ENCODE results near the gene MEX3B. TPM values are rescaled to one million over a fixed set of nuclear protein-coding genes. Genes with fewer than 3 reads are reported as not detected.

MEX3B gene
- total and polyA plus RNA-seq, 9 of the 15 experiments (the other 6 are each of a cell fraction or from before 2014, with no cell fraction given): 0.94 to 12.8 (median 3.6) TPM

DNA sequence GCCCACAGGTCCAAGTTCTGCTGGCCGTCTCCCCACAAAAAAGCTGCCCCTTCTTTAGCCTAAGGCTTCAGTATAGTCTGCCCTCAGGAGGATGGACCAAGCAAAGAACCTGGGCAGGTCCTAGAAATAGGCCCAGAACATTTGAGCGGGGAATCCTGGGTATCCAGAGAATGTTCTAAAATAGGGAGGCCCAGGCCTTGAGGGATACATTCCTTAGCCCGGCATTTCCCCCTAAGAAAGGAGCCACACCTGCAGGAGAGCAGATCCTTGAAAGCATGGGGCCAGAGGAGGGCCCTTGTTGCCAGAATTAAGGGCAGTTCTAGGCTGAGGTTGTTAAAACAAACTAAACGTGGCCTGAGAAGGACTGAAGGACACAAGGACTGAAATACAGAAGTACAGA lies 20.6 kb upstream of the MEX3B start (continued):
- TF ChIP-seq, protein P1, sequence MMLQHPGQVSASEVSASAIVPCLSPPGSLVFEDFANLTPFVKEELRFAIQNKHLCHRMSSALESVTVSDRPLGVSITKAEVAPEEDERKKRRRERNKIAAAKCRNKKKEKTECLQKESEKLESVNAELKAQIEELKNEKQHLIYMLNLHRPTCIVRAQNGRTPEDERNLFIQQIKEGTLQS (IDR thresholded peaks at IDR 0.05): no peak
- TF ChIP-seq, protein P1 (CRISPR knock-in tag; conservative IDR thresholded peaks at IDR 0.05): no peak

DNA sequence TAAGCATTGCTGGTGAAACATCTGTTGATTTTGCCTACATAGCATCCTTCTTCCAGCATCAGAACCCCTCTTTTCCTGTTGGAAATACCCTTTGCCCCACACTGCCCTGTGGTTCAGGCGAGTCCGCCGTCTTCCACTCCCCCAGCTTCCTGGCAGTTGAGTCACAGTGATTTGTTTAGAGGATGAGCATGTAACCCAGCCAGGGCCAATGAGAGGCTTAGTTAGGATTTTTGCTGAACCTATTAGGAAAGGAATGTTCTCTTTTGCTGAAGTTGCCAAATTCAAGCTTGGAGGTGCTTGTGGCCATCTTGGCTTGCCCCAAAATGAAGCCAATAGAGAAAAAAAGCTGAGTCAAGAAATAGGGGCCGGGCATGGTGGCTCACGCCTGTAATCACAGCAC lies 19.0 kb upstream of the MEX3B start:
- Histone ChIP-seq H3K9me3 (replicated peaks; ENCODE audit: control insufficient read depth, insufficient read depth, low read depth, low read length) (no peaks in the 10 kb centered on the region), H4K20me1 (replicated peaks; ENCODE audit: control insufficient read depth, insufficient read depth, low read length) (no peaks in the 10 kb centered on the region), H3K36me3 (ENCODE audit: control insufficient read depth, insufficient read depth, low read length) (no peaks in the 10 kb centered on the region), H3K27me3 (ENCODE audit: control insufficient read depth in 2 of 2, insufficient read depth in 2 of 2, low read length in 2 of 2) (peaks cover 2 to 5% of the 10 kb centered on the region in 2 experiments; a peak in 3 of 5 replicates), H3K27ac (ENCODE audit: extremely low read depth, low read depth, low read length) (no peak overlapping the region), H3K4me1 (replicated peaks in 1 of 2; ENCODE audit: control insufficient read depth in 2 of 2, insufficient read depth in 2 of 2, low read length in 2 of 2) (peaks cover 10 to 14% of the 10 kb centered on the region in 2 experiments; a peak in 3 of 5 replicates), H3K9ac (ENCODE audit: insufficient read depth in 1 of 2, low read depth in 2 of 2, low read length in 2 of 2) (no peak overlapping the region), H2AFZ (ENCODE audit: low read depth, low read length) (peak overlapping the region; percentile 25; the same call in 1 of the 2 replicates), H3K9me1 (ENCODE audit: control insufficient read depth, insufficient read depth, low read length) (no peaks in the 10 kb centered on the region), H3K4me2 (ENCODE audit: insufficient read depth, low read length) (no peak overlapping the region), H3K79me2 (ENCODE audit: control insufficient read depth, insufficient read depth, low read length) (no peaks in the 10 kb centered on the region), H3K4me3 (no peak overlapping the region)
- POLR2A ChIA-PET: no interaction called here
- WGBS (ENCODE audit: insufficient coverage, low coverage, missing lambda C conversion rate): 20% methylated on average over 5 of the region's 5 CpGs
- TF ChIP-seq C11orf30 (IDR thresholded peaks at IDR 0.05; ENCODE audit: low read depth) (peak; percentile 57), ZNF316 (IDR thresholded peaks at IDR 0.05) (peak; percentile 82), HMGN3 (IDR thresholded peaks at IDR 0.05; ENCODE audit: borderline replicate concordance, extremely low read depth, insufficient read length, low read depth, low read length) (no peak), MAFG (tag; conservative IDR thresholded peaks at IDR 0.05) (peak; percentile 31; the same call in 1 of the 2 replicates), L3MBTL2 (IDR thresholded peaks at IDR 0.05) (no peak), RAD51 (IDR thresholded peaks at IDR 0.05; ENCODE audit: borderline replicate concordance, low read depth) (no peak)
- FAIRE-seq (no peak), DNase-seq (ENCODE audit: extremely low read depth in 1 of 4, low spot score in 3 of 4) (no peak), ATAC-seq (no peak)
- in situ Hi-C loops (cut with MboI): no loop called here
- CTCF ChIA-PET (ENCODE audit: low intra/inter-chr PET ratio): no interaction called here
- intact Hi-C loops (cut with micrococcal nuclease): no loop called here
- BruUV-seq (replicated peaks): no TSS peak
